Bronchial epithelial cell (primary cell): ENCODE data around the gene PARN. TPM values are rescaled to one million over a fixed set of nuclear protein-coding genes. Genes with fewer than 3 reads are reported as not detected.

Source experiments
- DNase-seq: peaks from one replicate; pipeline ENCODE4 v3.0.0-alpha.2; 2010; ENCODE audit warnings: low read depth
- FAIRE-seq: peaks from 2 replicates; lab custom pipeline; 2011; peaks lifted over from hg19 to GRCh38; lab: Jason Lieb, UNC
- H3K27me3 ChIP-seq: 2 replicates; pipeline ENCODE4 v1.5.1; 2011; ENCODE audit warnings: low read length; ENCODE audit not compliant: control insufficient read depth, insufficient read depth
- H3K36me3 ChIP-seq: 2 replicates; pipeline ENCODE4 v1.5.1; 2011; ENCODE audit warnings: low read length; ENCODE audit not compliant: control insufficient read depth, insufficient read depth
- H3K4me3 ChIP-seq: 2 replicates; pipeline ENCODE4 v1.5.1; 2011; ENCODE audit warnings: mild to moderate bottlenecking, low read depth, low read length, control low read depth
- CTCF ChIP-seq: IDR thresholded peaks from 2 replicates; pipeline ENCODE4 v1.5.1; 2011; ENCODE audit warnings: mild to moderate bottlenecking, moderate library complexity, low read length, control low read depth, inconsistent platforms; ENCODE audit not compliant: insufficient read depth, severe bottlenecking
- total RNA-seq: library from RNA; depleted of rRNA; stranded (reverse); fragments of >200 nt; gene quantifications from 2 replicates; pipeline ENCODE4 v1.2.1, GENCODE V29; 2014

Gene PARN
- total RNA-seq, 1 donor from 2014 or later, result 18.7 TPM

GRCh38 chr16:14492614-14493013 is 137.4 kb downstream of the PARN start:
- Histone ChIP-seq H3K36me3 (no peaks in the 10 kb centered on the region), H3K27me3 (no peaks in the 10 kb centered on the region), H3K4me3 (no peak overlapping the region)
- DNase-seq (no peak), FAIRE-seq (no peak)
- TF ChIP-seq CTCF, result no peak

- Histone ChIP-seq H3K36me3 (no peaks in the 10 kb centered on the region), H3K4me3 (no peak overlapping the region), H3K27me3 (no peaks in the 10 kb centered on the region)
- no peak for TF ChIP-seq CTCF
- DNase-seq, result no peak
- FAIRE-seq, result no peak
These were observed 138.1 kb downstream of the PARN start for GRCh38 chr16:14491861-14492529.

- H3K36me3 ChIP-seq, result no peaks in the 10 kb centered on the region
- TF ChIP-seq CTCF, result no peak
- H3K27me3 ChIP-seq, result no peaks in the 10 kb centered on the region
- DNase-seq, result no peak
- no peak overlapping the region for H3K4me3 ChIP-seq
- no peak for FAIRE-seq
These were observed 139.8 kb downstream of the PARN start for GRCh38 chr16:14490235-14490634.

GRCh38 chr16:14489460-14489859 is 140.6 kb downstream of the PARN start:
- no peak for FAIRE-seq
- H3K36me3 ChIP-seq, result no peaks in the 10 kb centered on the region
- H3K27me3 ChIP-seq, result no peaks in the 10 kb centered on the region
- TF ChIP-seq CTCF, result no peak
- H3K4me3 ChIP-seq, result no peak overlapping the region
- DNase-seq, result no peak

GRCh38 chr16:14487579-14487978 is 142.5 kb downstream of the PARN start:
- H3K27me3 ChIP-seq, result no peaks in the 10 kb centered on the region
- H3K4me3 ChIP-seq, result no peak overlapping the region
- TF ChIP-seq CTCF, result no peak
- no peak for DNase-seq
- FAIRE-seq, result no peak
- no peaks in the 10 kb centered on the region for H3K36me3 ChIP-seq
